ENCODE results near the gene EQTN.
"Not testable (repeated sequence)": the region's sequence is repeated elsewhere in the genome, so short reads cannot be mapped to it uniquely, and the experiment has no call there.

The EQTN gene

GRCh38 chr9:27247756-27248155 lies 49.2 kb downstream of the EQTN start:
- H3K9me3 ChIP-seq (ENCODE audit: insufficient read depth, low read length) = no peaks in the 10 kb centered on the region
- no peak overlapping the region for H3K27ac ChIP-seq (ENCODE audit: low read depth, low read length)
- no peak overlapping the region for H3K4me2 ChIP-seq (ENCODE audit: low read depth, low read length, poor library complexity, severe bottlenecking)
- H3K4me3 ChIP-seq (ENCODE audit: insufficient read depth, low read length, poor library complexity, severe bottlenecking) = no peak overlapping the region
- H3K9ac ChIP-seq (ENCODE audit: low read length) = no peak overlapping the region
- H3K9me2 ChIP-seq (replicated peaks; ENCODE audit: insufficient read depth, low read length) = no peaks in the 10 kb centered on the region
- no peaks in the 10 kb centered on the region for H3K36me3 ChIP-seq (ENCODE audit: low read length)
- TF ChIP-seq CTCF (IDR thresholded peaks at IDR 0.05; ENCODE audit: insufficient read depth, low read length, poor library complexity, severe bottlenecking) (peak; percentile 22), EZH2phosphoT487 (conservative IDR thresholded peaks at IDR 0.05; ENCODE audit: low read length) (no peak)
- H3K79me2 ChIP-seq (ENCODE audit: insufficient read depth, low read length) = no peaks in the 10 kb centered on the region
- H2AFZ ChIP-seq (ENCODE audit: low read depth, low read length, severe bottlenecking) = no peak overlapping the region
- H4K20me1 ChIP-seq (ENCODE audit: low read depth, low read length) = no peaks in the 10 kb centered on the region
- H3F3A ChIP-seq (ENCODE audit: insufficient read depth) = no peaks in the 10 kb centered on the region
- no peaks in the 10 kb centered on the region for H3K27me3 ChIP-seq (ENCODE audit: low read length)

DNA sequence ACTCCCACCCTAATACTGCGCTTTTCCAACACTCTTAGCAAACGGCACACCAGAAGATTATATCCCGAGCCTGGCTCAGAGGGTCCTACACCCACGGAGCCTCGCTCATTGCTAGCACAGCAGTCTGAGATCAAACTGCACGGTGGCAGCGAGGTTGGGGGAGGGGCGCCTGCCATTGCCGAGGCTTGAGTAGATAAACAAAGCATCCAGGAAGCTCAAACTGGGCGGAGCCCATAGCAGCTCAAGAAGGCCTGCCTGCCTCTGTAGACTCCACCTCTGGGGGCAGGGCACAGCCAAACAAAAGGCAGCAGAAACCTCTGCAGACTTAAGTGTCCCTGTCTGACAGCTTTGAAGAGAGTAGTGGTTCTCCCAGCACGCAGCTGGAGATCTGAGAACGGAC lies 57.3 kb downstream of the EQTN start:
- H4K20me1 ChIP-seq (ENCODE audit: low read depth, low read length); H3K27ac ChIP-seq (ENCODE audit: low read depth, low read length); H2AFZ ChIP-seq (ENCODE audit: low read depth, low read length, severe bottlenecking); H3K9ac ChIP-seq (ENCODE audit: low read length); H3K79me2 ChIP-seq (ENCODE audit: insufficient read depth, low read length); H3K9me2 ChIP-seq (replicated peaks; ENCODE audit: insufficient read depth, low read length); H3K4me3 ChIP-seq (ENCODE audit: insufficient read depth, low read length, poor library complexity, severe bottlenecking); H3K36me3 ChIP-seq (ENCODE audit: low read length); H3F3A ChIP-seq (ENCODE audit: insufficient read depth); H3K4me2 ChIP-seq (ENCODE audit: low read depth, low read length, poor library complexity, severe bottlenecking); H3K9me3 ChIP-seq (ENCODE audit: insufficient read depth, low read length); H3K27me3 ChIP-seq (ENCODE audit: low read length): not testable (repeated sequence)

All from SU-DHL-6 (cell line).